Regular cardiac myocyte (primary cell): Measurements from ENCODE around the gene CAPS2. TPM values are rescaled to one million over a fixed set of nuclear protein-coding genes. Genes with fewer than 3 reads are reported as not detected.

Experiments
- total RNA-seq: library from RNA; depleted of rRNA; stranded (reverse); fragments of >200 nt; gene quantifications from 2 replicates; pipeline ENCODE4 v1.2.3, GENCODE V29; 2014

The CAPS2 gene
- 2.9 and 7.0 TPM in 2 replicates for total RNA-seq

DNA sequence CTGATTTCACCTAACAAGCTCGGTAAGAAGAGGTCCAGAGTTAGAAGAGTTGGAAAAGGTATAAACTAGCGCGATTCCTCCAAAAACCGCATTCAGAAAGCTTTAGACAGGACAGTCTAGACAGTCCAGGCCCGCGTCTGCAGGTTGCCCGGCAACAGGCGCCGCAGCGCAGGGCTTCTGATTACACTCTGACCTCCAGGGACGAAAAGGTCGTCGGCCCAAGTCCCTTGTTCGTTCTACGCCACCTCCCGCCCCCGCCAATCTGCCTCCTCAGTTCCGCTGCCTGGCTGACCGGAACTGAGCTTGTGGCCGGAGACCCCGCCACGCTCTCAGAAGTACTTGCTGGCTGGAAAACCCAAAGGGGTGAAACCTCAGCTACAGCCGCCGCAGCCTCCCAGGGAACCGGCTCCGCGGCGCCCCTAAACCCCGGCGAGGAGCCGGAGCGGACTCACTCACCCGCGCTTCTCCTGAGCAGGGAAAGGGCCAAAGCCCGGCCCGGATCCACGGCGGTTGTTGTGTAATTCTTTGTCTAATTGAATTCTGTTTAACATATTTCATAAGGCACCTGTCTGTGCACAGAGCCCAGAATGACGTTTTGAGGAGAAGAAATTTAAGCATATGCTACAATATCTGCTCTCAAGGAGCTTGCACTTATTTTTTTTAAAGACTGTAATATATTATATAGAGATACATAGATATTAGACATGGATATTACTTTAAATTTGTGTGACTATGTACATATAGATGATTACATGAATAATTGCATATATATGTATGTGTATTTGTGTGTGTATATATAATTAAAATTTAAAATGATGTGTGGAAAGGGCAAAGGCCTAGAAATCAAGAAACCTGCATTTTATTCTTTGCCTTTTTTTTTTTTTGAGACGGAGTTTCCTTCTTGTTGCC is at the start of gene CAPS2:
CAPS2 (minus strand) TSS at position 407 of the 909 bp plus-strand sequence. CDS start 3,826 bp downstream, outside the sequence.

DNA sequence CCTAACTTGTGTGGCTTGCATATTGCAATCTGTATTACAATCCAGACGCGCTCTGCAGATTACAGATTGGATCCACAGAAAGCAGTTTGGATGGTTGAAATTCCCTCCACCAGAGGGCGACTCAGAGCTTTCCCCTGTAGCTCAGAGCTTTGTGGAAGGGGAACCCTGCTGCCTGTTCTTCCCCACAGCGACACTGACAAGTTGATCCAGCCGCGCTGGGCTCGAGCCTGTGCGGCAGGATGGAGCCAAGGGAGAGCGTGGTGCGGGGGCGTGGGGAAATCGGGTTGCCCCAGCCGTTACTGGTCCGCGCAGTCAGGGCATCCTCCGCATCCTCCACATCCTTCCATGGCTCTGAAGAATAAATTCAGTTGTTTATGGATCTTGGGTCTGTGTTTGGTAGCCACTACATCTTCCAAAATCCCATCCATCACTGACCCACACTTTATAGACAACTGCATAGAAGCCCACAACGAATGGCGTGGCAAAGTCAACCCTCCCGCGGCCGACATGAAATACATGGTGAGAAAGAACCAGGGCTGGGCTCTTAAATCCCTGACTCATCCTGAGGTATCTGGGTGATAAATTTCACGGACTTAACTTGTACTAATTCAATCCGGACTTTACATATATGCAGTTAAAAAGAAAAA is 4.4 kb upstream of the CAPS2 start, which contains the start of gene GLIPR1L1:
GLIPR1L1 (plus strand) TSS at position 287 of the 647 bp plus-strand sequence; CDS start at position 346, 59 bp downstream.

Other genes with a start within 250 kb of the CAPS2 start
- not detected in 2 replicates for gene KCNC2, start 120.5 kb downstream of the CAPS2 start, total RNA-seq
- gene GLIPR1L1, start 4.3 kb upstream of the CAPS2 start, total RNA-seq: not detected in 2 replicates
- 0.19 and 2.3 TPM in 2 replicates for gene GLIPR1L2, start 60.8 kb upstream of the CAPS2 start, total RNA-seq
- 111 and 124 TPM in 2 replicates for gene GLIPR1, start 150.4 kb upstream of the CAPS2 start, total RNA-seq
- 36.1 and 37.4 TPM in 2 replicates for gene KRR1, start 181.3 kb upstream of the CAPS2 start, total RNA-seq